IPS DF 6.9 (cell line): ENCODE data around the gene KCNMB1.

Experiments used
- DNase-seq: peaks from one replicate; pipeline ENCODE4 v3.0.0-alpha.2; 2013; ENCODE audit warnings: low read depth, low spot score
- H3K27ac ChIP-seq: one replicate; pipeline ENCODE4 v1.5.1; 2013; ENCODE audit warnings: low read length, control low read depth
- H3K27me3 ChIP-seq: 2 replicates; pipeline ENCODE4 v1.6.1; 2013; ENCODE audit warnings: mild to moderate bottlenecking, low read length; ENCODE audit not compliant: control insufficient read depth, insufficient read depth
- H3K36me3 ChIP-seq: 2 replicates; pipeline ENCODE4 v1.6.1; 2013; ENCODE audit warnings: low read length; ENCODE audit not compliant: control insufficient read depth, insufficient read depth
- H3K4me1 ChIP-seq: 2 replicates; pipeline ENCODE4 v1.6.1; 2013; ENCODE audit warnings: low read length; ENCODE audit not compliant: control insufficient read depth, insufficient read depth
- H3K4me3 ChIP-seq: 2 replicates; pipeline ENCODE4 v1.5.1; 2013; ENCODE audit warnings: mild to moderate bottlenecking, low read length
- H3K9me3 ChIP-seq: 2 replicates; pipeline ENCODE4 v1.6.1; 2013; ENCODE audit warnings: low read length, inconsistent platforms; ENCODE audit not compliant: control insufficient read depth, insufficient read depth
- WGBS: extraction: QIAGEN DNeasy Blood & Tissue Kit; methylation state at CpG from one replicate; pipeline ENCODE4 v1.1.7; 2013; ENCODE audit warnings: mixed read lengths, missing lambda C conversion rate; ENCODE audit not compliant: insufficient read length, insufficient coverage; 5-methylcytosine and 5-hydroxymethylcytosine counted together

The KCNMB1 gene

GRCh38 chr5:170334626-170335025 lies 54.5 kb downstream of the KCNMB1 start:
- H3K27me3 ChIP-seq, result no peaks in the 10 kb centered on the region
- DNase-seq, result no peak
- no peak overlapping the region for H3K27ac ChIP-seq
- H3K4me1 ChIP-seq, result peaks cover 13% of the 10 kb centered on the region
- no peak overlapping the region for H3K4me3 ChIP-seq
- no CpG with 5 or more reads among the region's 5 CpGs for WGBS
- H3K36me3 ChIP-seq, result no peaks in the 10 kb centered on the region
- H3K9me3 ChIP-seq, result no peaks in the 10 kb centered on the region

GRCh38 chr5:170333161-170333910 lies 55.8 kb downstream of the KCNMB1 start:
- peak overlapping the region; percentile 86 for H3K27ac ChIP-seq
- WGBS, result no CpG with 5 or more reads among the region's 11 CpGs
- no peaks in the 10 kb centered on the region for H3K36me3 ChIP-seq
- DNase-seq, result no peak
- H3K4me1 ChIP-seq, result peaks cover 13% of the 10 kb centered on the region
- H3K27me3 ChIP-seq, result no peaks in the 10 kb centered on the region
- H3K4me3 ChIP-seq, result no peak overlapping the region
- H3K9me3 ChIP-seq, result no peaks in the 10 kb centered on the region

GRCh38 chr5:170332058-170332457 lies 57.1 kb downstream of the KCNMB1 start:
- H3K27me3 ChIP-seq, result no peaks in the 10 kb centered on the region
- no peaks in the 10 kb centered on the region for H3K9me3 ChIP-seq
- peaks cover 13% of the 10 kb centered on the region for H3K4me1 ChIP-seq
- WGBS, result no CpG with 5 or more reads among the region's 5 CpGs
- H3K36me3 ChIP-seq, result no peaks in the 10 kb centered on the region
- no peak for DNase-seq
- H3K4me3 ChIP-seq, result no peak overlapping the region
- no peak overlapping the region for H3K27ac ChIP-seq

GRCh38 chr5:170330568-170331054 lies 58.6 kb downstream of the KCNMB1 start:
- Histone ChIP-seq H3K9me3 (no peaks in the 10 kb centered on the region), H3K4me3 (no peak overlapping the region), H3K36me3 (no peaks in the 10 kb centered on the region), H3K27me3 (no peaks in the 10 kb centered on the region), H3K27ac (no peak overlapping the region), H3K4me1 (peaks cover 12% of the 10 kb centered on the region; the same call in 1 of the 2 replicates)
- no CpG with 5 or more reads among the region's 11 CpGs for WGBS
- no peak for DNase-seq

- H3K4me3 ChIP-seq, result no peak overlapping the region
- no peaks in the 10 kb centered on the region for H3K9me3 ChIP-seq
- 100% methylated on average over 1 of the region's 3 CpGs for WGBS
- H3K36me3 ChIP-seq, result no peaks in the 10 kb centered on the region
- no peaks in the 10 kb centered on the region for H3K27me3 ChIP-seq
- no peak overlapping the region for H3K27ac ChIP-seq
- peaks cover 12% of the 10 kb centered on the region; the same call in 1 of the 2 replicates for H3K4me1 ChIP-seq
- DNase-seq, result no peak
Observed at GRCh38 chr5:170329524-170329923, 59.6 kb downstream of the KCNMB1 start.

- Histone ChIP-seq H3K4me1 (peaks cover 2% of the 10 kb centered on the region; the same call in 1 of the 2 replicates), H3K36me3 (no peaks in the 10 kb centered on the region), H3K4me3 (no peak overlapping the region), H3K27ac (no peak overlapping the region), H3K27me3 (no peaks in the 10 kb centered on the region), H3K9me3 (no peaks in the 10 kb centered on the region)
- DNase-seq, result no peak
- no CpG with 5 or more reads among the region's 2 CpGs for WGBS
Observed at GRCh38 chr5:170327829-170328228, 61.3 kb downstream of the KCNMB1 start.

- no CpG with 5 or more reads among the region's 4 CpGs for WGBS
Observed at GRCh38 chr5:170327168-170327567, 62.0 kb downstream of the KCNMB1 start.

More at GRCh38 chr5:170327168-170327567, 62.0 kb downstream of the KCNMB1 start:
- no peaks in the 10 kb centered on the region for H3K9me3 ChIP-seq
- no peaks in the 10 kb centered on the region for H3K36me3 ChIP-seq
- H3K27me3 ChIP-seq, result no peaks in the 10 kb centered on the region
- peaks cover 2% of the 10 kb centered on the region; the same call in 1 of the 2 replicates for H3K4me1 ChIP-seq
- H3K27ac ChIP-seq, result no peak overlapping the region
- H3K4me3 ChIP-seq, result no peak overlapping the region
- DNase-seq, result no peak
